ENCODE measurements around the gene CNPY1.

DNA sequence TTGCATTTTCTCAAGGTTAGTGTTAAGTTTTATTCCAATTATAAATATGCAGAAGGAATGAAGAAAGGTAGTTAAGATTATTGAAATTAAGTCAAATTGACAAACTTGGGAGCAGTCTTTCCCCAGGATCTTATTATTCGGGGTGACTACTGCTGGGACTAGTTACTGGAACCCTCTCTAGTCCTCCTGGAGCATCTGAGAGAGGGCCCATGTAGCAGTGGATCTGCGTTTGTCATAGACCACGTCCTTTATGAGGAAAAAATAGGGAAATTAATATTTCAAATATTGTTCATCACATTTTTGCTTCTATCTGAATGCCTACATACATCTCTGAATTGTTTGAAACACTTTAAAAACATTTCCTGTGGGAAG lies 41.0 kb downstream of the CNPY1 start:
- TF ChIP-seq, protein P1, sequence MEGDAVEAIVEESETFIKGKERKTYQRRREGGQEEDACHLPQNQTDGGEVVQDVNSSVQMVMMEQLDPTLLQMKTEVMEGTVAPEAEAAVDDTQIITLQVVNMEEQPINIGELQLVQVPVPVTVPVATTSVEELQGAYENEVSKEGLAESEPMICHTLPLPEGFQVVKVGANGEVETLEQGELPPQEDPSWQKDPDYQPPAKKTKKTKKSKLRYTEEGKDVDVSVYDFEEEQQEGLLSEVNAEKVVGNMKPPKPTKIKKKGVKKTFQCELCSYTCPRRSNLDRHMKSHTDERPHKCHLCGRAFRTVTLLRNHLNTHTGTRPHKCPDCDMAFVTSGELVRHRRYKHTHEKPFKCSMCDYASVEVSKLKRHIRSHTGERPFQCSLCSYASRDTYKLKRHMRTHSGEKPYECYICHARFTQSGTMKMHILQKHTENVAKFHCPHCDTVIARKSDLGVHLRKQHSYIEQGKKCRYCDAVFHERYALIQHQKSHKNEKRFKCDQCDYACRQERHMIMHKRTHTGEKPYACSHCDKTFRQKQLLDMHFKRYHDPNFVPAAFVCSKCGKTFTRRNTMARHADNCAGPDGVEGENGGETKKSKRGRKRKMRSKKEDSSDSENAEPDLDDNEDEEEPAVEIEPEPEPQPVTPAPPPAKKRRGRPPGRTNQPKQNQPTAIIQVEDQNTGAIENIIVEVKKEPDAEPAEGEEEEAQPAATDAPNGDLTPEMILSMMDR (IDR thresholded peaks at IDR 0.05): no peak
- TF ChIP-seq SIN3A (IDR thresholded peaks at IDR 0.05; ENCODE audit: borderline replicate concordance, insufficient read depth, low read depth, low read length) (no peak), POLR2AphosphoS5 (IDR thresholded peaks at IDR 0.05; ENCODE audit: low read depth, low read length) (no peak), TCF7L2 (IDR thresholded peaks at IDR 0.05; ENCODE audit: low read depth, low read length) (no peak)
- TF ChIP-seq, protein P2, sequence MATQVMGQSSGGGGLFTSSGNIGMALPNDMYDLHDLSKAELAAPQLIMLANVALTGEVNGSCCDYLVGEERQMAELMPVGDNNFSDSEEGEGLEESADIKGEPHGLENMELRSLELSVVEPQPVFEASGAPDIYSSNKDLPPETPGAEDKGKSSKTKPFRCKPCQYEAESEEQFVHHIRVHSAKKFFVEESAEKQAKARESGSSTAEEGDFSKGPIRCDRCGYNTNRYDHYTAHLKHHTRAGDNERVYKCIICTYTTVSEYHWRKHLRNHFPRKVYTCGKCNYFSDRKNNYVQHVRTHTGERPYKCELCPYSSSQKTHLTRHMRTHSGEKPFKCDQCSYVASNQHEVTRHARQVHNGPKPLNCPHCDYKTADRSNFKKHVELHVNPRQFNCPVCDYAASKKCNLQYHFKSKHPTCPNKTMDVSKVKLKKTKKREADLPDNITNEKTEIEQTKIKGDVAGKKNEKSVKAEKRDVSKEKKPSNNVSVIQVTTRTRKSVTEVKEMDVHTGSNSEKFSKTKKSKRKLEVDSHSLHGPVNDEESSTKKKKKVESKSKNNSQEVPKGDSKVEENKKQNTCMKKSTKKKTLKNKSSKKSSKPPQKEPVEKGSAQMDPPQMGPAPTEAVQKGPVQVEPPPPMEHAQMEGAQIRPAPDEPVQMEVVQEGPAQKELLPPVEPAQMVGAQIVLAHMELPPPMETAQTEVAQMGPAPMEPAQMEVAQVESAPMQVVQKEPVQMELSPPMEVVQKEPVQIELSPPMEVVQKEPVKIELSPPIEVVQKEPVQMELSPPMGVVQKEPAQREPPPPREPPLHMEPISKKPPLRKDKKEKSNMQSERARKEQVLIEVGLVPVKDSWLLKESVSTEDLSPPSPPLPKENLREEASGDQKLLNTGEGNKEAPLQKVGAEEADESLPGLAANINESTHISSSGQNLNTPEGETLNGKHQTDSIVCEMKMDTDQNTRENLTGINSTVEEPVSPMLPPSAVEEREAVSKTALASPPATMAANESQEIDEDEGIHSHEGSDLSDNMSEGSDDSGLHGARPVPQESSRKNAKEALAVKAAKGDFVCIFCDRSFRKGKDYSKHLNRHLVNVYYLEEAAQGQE (IDR thresholded peaks at IDR 0.05; ENCODE audit: insufficient read depth in 1 of 2, low read depth in 2 of 2, low read length in 1 of 2): no peak

Measured in Panc1 (cell line).